Uterus (tissue), 2 donors: ENCODE measurements around the gene LRP1B.

Experiments used
- CTCF ChIP-seq, 4 experiments: fragments of 200-600 bp in 2 of 4; fragments of 450-650 bp in 2 of 4; sonication (generic) in 2 of 4; IDR thresholded peaks; one replicate each; pipeline ENCODE4 v1.5.1; 2016 to 2019; ENCODE audit warnings: antibody characterized with exemption in 4 of 4, mild to moderate bottlenecking in 2 of 4, moderate library complexity in 1 of 4
- POLR2A ChIP-seq, 2 donors: fragments of 450-650 bp; IDR thresholded peaks; one replicate each; pipeline ENCODE4 v1.6.1; 2016; ENCODE audit warnings: antibody characterized with exemption in 2 of 2, mild to moderate bottlenecking in 1 of 2, moderate library complexity in 1 of 2

GRCh38 chr2:141348481-141348880, 782.3 kb downstream of the LRP1B start:
- TF ChIP-seq POLR2A (IDR thresholded peaks at IDR 0.05) (no peak), CTCF (IDR thresholded peaks at IDR 0.05) (no peak)
